GM19239 (cell line): ENCODE measurements around the gene MUC5AC.
"Not testable (repeated sequence)": the region's sequence is repeated elsewhere in the genome, so short reads cannot be mapped to it uniquely, and the experiment has no call there.

Experiments used
- DNase-seq: peaks from one replicate; pipeline ENCODE4 v3.0.0; 2011; ENCODE audit warnings: low spot score; ENCODE audit not compliant: insufficient read length
- FAIRE-seq: peaks from 2 replicates; lab custom pipeline; 2011; peaks lifted over from hg19 to GRCh38; lab: Jason Lieb, UNC

Gene MUC5AC

DNA sequence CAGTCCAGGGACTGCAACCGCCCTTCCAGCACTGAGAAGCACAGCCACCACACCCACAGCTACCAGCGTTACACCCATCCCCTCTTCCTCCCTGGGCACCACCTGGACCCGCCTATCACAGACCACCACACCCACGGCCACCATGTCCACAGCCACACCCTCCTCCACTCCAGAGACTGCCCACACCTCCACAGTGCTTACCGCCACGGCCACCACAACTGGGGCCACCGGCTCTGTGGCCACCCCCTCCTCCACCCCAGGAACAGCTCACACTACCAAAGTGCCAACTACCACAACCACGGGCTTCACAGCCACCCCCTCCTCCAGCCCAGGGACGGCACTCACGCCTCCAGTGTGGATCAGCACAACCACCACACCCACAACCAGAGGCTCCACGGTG lies 85.0 kb downstream of the MUC5AC start:
- DNase-seq, FAIRE-seq: not testable (repeated sequence)

DNA sequence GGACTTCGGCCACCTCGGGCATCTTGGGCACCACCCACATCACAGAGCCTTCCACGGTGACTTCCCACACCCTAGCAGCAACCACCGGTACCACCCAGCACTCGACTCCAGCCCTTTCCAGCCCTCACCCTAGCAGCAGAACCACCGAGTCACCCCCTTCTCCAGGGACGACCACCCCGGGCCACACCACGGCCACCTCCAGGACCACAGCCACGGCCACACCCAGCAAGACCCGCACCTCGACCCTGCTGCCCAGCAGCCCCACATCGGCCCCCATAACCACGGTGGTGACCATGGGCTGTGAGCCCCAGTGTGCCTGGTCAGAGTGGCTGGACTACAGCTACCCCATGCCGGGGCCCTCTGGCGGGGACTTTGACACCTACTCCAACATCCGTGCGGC lies 85.8 kb downstream of the MUC5AC start:
- not testable (repeated sequence) for FAIRE-seq, DNase-seq

- FAIRE-seq, DNase-seq: not testable (repeated sequence)
Measured at GRCh38 chr11:1244557-1244956, 86.8 kb downstream of the MUC5AC start.

GRCh38 chr11:1245717-1246116 lies 88.0 kb downstream of the MUC5AC start:
- DNase-seq, FAIRE-seq: not testable (repeated sequence)

- not testable (repeated sequence) for FAIRE-seq, DNase-seq
Measured at GRCh38 chr11:1246301-1246700, 88.5 kb downstream of the MUC5AC start.

GRCh38 chr11:1247026-1247425 lies 89.3 kb downstream of the MUC5AC start:
- DNase-seq, FAIRE-seq: not testable (repeated sequence)

- not testable (repeated sequence) for DNase-seq, FAIRE-seq
Measured at GRCh38 chr11:1248951-1249350, 91.2 kb downstream of the MUC5AC start.

- not testable (repeated sequence) for DNase-seq, FAIRE-seq
Measured at GRCh38 chr11:1250411-1250810, 92.7 kb downstream of the MUC5AC start.
